ENCODE measurements around the gene EFNA1.

DNA sequence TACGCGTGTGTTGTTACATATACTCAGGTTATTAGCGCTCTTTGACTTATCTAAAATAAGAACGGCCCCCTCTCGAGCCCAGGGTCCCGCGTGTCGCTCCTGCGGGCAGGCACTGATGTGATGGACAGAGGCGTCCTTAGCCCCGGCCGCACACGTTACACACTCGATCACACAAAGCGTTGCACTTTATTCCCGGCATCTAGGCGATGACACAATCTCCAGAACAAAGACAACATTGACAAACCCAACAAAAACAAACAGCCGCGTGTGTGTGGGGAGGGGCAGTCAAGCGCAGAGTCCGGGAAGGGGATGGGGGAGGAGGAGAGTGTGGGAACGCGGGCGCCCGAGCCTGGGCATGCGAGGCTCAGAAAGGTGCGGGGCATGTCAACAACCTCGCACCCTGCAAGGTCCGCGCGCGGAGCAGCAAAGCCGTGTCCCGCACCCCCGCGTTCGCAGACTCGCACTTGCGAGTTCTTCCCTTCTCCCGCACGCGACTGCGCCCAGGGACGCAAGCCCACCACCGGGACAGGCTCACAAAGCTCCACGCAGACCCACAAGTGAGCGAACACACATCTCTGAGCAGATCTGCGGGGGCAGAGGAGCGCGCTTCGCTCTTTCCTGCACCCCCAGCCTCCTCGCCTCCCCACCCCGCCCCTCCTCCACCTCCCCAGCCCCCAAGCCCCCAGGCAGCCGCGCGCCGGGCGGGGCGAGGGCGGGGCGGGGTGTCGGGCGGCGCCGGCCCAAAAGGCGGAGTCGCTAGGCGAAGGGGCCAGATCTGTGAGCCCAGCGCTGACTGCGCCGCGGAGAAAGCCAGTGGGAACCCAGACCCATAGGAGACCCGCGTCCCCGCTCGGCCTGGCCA, at the start of gene EFNA1:
- peak; percentile 100 for TF ChIP-seq EZH2 (IDR thresholded peaks at IDR 0.05; ENCODE audit: borderline replicate concordance, low read depth, low read length, severe bottlenecking)
- TF ChIP-seq, protein P1, sequence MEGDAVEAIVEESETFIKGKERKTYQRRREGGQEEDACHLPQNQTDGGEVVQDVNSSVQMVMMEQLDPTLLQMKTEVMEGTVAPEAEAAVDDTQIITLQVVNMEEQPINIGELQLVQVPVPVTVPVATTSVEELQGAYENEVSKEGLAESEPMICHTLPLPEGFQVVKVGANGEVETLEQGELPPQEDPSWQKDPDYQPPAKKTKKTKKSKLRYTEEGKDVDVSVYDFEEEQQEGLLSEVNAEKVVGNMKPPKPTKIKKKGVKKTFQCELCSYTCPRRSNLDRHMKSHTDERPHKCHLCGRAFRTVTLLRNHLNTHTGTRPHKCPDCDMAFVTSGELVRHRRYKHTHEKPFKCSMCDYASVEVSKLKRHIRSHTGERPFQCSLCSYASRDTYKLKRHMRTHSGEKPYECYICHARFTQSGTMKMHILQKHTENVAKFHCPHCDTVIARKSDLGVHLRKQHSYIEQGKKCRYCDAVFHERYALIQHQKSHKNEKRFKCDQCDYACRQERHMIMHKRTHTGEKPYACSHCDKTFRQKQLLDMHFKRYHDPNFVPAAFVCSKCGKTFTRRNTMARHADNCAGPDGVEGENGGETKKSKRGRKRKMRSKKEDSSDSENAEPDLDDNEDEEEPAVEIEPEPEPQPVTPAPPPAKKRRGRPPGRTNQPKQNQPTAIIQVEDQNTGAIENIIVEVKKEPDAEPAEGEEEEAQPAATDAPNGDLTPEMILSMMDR (IDR thresholded peaks at IDR 0.05; ENCODE audit: borderline replicate concordance, extremely low read depth, low read length, poor library complexity, severe bottlenecking): no peak

Measured in DND-41 (cell line).